ENCODE measurements around the gene IKZF4. TPM values are rescaled to one million over a fixed set of nuclear protein-coding genes. Genes with fewer than 3 reads are reported as not detected.
"Not testable (repeated sequence)": the region's sequence is repeated elsewhere in the genome, so short reads cannot be mapped to it uniquely, and the experiment has no call there.

The IKZF4 gene
- total RNA-seq, 1 experiment from 2014 or later, result 0.79 TPM

DNA sequence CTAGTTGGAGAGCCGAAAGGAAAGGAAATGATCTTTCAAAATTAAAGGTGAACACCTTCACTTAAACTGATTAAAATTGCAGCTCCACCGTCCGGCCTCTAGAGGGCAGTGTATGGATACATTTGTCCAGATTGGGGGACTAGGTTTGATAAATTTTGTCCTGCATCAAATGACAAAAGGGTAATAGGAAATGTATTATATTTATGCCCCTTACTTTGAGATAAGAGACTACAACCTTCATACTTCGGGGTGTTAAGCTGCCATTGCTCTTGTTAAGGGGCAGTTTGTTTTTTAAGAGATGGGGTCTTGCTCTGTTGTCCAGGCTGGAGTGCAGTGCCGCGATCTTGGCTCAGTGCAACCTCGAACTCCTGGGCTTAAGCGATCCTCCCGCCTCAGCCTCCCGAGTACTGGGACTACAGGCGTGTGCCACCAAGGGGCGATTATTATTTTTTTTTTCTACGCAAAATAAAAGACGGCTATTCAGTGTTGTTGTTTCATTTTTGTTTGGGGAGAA is 24.6 kb upstream of the IKZF4 start:
- in situ Hi-C loops (cut with HindIII; ENCODE audit: low pct_unique_long_range_greater_than_20kb, low sequenced_read_pairs), result no loop called here
- DNase-seq (ENCODE audit: low read depth, low spot score), result peak; percentile 75

DNA sequence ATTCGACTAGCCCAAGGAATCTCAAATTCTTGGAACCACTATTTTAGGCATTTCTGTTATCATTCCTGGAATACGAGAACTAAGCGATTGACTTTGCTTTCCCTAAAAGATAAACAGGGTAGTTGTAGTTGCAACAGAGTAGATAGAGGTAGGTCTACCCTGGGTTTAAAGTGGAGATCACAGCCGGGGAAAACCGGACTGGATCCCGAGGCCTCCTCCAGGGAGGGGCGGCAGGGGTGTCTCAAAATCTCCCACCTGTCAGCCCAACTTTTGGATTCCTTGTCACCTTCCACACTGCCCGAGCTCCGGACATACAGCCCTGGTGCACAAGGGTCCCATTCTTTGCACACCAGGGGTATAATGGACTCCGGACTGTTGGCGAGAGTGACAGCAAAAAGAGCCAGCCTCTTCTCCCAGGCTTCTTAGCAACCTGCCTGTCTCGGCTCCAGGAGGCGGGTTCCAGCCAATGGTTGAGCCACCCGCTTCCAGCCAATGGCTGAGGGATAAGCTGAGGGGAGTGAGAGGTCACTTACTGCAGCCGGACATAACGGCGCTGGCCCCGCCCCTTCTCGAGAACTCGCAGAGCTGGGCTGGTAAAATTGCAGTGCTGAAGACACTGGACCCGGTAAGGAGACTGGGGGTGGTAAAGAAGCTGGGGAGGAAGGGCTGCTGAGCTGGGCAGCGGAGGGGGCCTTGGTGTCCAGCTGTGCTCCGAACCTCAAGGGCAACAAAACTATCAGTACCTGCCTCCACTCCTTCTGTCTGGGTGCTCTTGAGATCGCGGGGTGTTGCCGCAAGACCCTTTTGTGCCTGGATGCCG is 23.9 kb upstream of the IKZF4 start, which contains the start of gene SUOX:
TSS of gene SUOX (plus strand) at position 562 of the 820 bp plus-strand sequence. CDS start 4,946 bp downstream, outside the sequence.
- DNase-seq (ENCODE audit: low read depth, low spot score), result peak; percentile 97
- in situ Hi-C loops (cut with HindIII; ENCODE audit: low pct_unique_long_range_greater_than_20kb, low sequenced_read_pairs), result no loop called here

DNA sequence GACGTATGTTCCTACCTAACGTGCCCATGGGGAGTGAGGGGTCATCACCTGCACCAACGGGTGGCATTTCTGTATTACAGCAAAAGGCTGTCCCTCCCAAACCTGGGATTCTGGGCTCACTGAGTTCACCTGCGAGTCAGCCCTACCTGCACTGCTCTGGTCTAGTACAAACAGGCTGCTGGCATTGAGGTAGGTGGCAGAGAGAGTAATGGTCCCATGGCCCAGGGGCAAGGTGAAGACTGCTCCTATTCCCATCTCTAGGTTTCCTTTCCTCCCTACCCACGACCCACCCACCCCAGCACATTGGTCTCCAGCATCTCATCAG is 23.3 kb upstream of the IKZF4 start:
- no peak for DNase-seq (ENCODE audit: low read depth, low spot score)
- in situ Hi-C loops (cut with HindIII; ENCODE audit: low pct_unique_long_range_greater_than_20kb, low sequenced_read_pairs), result no loop called here

DNA sequence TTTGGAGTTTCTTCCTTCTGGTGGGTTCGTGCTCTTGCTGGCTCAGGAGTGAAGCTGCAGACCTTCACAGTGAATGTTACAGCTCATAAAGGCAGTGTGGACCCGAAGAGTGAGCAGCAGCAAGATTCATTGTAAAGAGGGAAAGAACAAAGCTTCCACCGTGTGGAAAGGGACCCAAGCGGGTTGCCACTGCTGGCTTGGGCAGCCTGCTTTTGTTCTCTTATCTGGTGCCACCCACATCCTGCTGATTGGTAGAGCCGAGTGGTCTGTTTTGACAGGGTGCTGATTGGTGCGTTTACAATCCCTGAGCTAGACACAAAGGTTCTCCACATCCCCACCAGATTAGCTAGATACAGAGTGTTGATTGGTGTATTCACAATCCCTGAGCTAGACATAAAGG is 21.3 kb upstream of the IKZF4 start:
- DNase-seq (ENCODE audit: low read depth, low spot score); in situ Hi-C loops (cut with HindIII; ENCODE audit: low pct_unique_long_range_greater_than_20kb, low sequenced_read_pairs): not testable (repeated sequence)

DNA sequence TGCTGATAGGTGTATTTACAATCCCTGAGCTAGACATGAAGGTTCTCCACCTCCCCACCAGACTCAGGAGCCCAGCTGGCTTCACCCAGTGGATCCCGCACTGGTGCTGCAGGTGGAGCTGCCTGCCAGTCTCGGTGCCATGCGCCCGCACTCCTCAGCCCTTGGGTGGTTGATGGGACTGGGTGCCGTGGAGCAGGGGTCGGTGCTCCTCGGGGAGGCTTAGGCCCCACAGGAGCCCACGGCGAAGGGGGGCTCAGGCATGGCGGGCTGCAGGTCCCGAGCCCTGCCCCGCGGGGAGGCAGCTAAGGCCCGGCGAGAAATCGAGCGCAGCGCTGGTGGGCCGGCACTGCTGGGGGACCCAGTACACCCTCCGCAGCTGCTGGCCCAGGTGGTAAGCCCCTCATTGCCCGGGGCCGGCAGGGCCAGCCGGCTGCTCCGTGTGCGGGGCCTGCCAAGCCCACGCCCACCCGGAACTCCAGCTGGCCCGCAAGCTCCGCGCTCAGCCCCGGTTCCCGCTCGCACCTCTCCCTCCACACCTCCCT is 20.8 kb upstream of the IKZF4 start:
- DNase-seq (ENCODE audit: low read depth, low spot score); in situ Hi-C loops (cut with HindIII; ENCODE audit: low pct_unique_long_range_greater_than_20kb, low sequenced_read_pairs): not testable (repeated sequence)

DNA sequence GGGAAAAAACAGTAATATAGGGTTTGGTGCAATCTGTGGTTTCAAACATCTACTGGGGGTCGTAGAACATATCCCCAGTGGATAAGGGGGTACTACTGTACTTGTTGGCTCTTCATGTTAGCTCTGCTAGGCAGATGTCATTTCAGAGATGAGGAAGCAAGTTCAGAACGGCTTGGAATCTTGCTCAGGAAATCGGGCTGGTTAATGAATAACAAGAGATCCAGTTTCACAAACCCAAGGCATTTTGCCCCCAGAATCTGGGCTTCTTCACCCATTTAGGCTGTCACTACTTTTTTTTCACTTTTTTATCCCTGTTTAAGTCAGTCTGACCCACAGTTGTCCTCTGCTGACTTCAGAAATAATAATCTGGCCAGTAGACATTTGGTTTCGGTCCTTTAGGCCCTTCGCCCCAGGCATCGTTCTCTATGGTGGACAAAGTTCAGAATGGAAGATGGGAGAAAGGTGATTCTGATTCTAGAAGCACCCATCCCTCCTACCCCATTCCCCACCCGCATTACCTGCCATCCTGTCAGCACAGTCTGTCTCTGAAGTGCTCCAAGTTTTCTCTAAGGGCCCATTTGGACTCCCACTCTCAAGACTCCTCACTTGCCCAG is 19.2 kb upstream of the IKZF4 start:
- in situ Hi-C loops (cut with HindIII; ENCODE audit: low pct_unique_long_range_greater_than_20kb, low sequenced_read_pairs), result no loop called here
- DNase-seq (ENCODE audit: low read depth, low spot score), result no peak

DNA sequence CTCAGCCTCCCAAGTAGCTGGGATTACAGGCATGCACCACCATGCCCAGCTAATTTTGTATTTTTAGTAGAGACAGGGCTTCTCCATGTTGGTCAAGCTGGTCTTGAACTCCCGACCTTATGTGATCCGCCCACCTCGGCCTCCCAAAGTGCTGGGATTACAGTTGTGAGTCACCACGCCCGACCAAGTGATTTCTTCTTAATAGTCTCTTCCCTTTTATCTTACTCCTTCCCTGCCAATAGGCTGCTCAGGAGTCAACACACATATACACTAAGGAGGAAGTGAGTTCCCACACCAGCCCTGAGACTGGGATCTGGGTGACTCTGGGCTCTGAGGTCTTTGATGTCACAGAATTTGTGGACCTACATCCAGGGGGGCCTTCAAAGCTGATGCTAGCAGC is 17.5 kb upstream of the IKZF4 start:
- DNase-seq (ENCODE audit: low read depth, low spot score); in situ Hi-C loops (cut with HindIII; ENCODE audit: low pct_unique_long_range_greater_than_20kb, low sequenced_read_pairs): not testable (repeated sequence)

DNA sequence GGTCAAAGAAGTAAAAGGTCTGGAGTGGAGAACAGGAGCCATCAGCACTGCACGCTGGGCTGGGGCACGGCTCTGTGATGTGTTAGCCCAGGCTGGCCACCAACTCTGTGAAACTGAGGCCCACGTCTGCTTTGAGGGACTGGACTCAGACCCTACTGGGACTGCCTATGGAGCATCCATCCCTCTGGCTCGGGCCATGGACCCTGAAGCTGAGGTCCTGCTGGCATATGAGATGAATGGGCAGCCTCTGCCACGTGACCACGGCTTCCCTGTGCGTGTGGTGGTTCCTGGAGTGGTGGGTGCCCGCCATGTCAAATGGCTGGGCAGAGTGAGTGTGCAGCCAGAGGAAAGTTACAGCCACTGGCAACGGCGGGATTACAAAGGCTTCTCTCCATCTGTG is 16.6 kb upstream of the IKZF4 start:
- DNase-seq (ENCODE audit: low read depth, low spot score), result no peak
- in situ Hi-C loops (cut with HindIII; ENCODE audit: low pct_unique_long_range_greater_than_20kb, low sequenced_read_pairs), result no loop called here

DNA sequence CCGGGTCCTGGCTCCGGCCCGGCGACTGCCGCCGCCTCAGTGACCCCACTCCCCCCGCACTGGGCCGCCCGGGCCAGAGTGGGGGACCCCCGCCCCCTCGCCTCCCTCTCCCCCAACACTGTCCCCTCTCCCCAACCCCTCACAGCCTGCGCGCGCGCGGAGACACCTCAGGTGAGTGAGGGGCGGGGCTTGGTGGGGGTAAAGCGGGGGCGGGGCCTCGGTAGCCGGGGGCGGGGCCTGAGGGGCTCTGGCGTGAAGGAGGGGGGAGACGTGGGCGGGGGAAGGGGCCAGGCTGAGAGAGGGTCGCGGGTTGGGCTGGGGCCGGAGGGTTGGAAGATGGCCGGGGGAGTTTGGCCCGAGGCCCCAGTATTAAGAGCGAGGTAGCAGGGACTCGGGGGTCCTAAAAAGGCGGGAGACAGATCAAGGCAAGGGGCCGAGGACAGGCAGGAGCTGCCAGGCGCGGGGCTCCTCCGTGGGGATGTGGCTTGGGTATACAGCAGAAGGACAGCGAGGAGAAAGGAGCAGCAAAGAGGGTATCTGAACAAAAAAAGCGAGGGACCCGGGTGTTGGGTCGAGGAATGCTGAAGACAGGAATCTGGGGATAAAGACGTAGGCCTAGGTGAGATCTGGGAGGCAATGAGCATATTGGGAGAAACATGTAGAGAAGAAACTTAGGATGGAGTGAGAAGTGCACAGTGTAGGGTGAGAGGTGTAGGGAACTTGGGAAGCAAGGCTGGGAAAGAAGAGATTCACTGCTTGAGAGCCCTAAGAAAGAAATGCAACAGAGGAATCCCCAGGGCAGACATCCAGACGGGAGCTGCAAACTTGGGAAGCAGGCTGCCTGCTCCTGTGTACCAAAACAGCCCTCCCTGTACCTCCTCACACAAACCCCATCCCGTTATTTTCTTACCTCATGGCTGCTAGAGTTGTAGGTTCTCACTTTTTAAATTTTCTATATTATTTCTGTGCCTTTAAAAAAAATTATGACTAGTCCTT is 13.0 kb upstream of the IKZF4 start:
- DNase-seq (ENCODE audit: low read depth, low spot score), result peak; percentile 26
- in situ Hi-C loops (cut with HindIII; ENCODE audit: low pct_unique_long_range_greater_than_20kb, low sequenced_read_pairs), result no loop called here

DNA sequence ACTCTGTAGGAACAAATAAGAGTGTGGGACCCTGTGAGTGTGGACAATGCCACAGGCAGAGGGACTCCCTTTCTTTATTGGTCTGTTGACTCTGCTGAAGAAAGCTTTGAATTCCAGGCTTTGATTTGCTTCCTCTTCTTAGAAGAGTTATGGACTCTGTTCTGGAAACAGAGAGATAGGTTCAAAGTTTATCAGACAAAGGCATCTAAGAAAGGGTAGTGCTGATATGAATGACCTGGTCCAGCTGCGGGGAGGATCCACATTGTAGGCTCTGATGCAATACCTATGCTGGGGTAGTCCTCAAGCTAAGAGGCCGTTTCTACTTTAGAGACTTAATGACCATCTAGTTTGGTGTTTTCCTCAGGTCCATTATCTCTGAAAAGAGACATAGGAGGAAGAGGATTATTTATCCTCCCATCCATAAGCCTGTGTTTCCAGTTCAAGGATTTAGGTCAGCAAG is 10.7 kb upstream of the IKZF4 start:
- no peak for DNase-seq (ENCODE audit: low read depth, low spot score)
- in situ Hi-C loops (cut with HindIII; ENCODE audit: low pct_unique_long_range_greater_than_20kb, low sequenced_read_pairs), result no loop called here

DNA sequence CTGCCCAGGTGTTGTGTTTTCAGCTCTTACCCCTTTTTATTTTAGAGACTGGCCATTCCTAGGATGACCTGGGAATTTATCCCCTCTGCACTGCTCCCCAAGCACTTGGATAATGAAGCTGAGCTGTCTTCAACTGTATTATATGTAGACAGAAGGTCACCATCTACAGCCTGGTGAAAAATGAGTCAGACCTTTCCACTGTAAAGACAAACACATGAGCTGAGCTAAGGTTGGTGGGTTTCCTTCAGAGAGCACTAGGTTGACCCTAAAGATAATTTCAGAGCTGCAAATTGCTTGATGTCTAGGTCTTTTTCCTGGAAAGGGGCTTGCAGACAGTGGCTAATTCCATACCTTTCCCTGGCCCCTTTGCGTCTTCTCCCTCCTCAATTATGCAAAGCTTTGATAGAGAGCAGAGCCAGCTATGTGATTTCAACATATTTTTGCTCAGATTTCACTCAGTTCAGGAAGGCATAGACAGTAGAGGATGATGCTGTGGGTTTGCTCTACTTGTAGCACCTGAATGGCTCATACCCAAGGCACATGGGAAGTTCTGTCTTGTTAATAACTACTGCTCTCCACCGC is 9.2 kb upstream of the IKZF4 start:
- no peak for DNase-seq (ENCODE audit: low read depth, low spot score)
- in situ Hi-C loops (cut with HindIII; ENCODE audit: low pct_unique_long_range_greater_than_20kb, low sequenced_read_pairs), result no loop called here

DNA sequence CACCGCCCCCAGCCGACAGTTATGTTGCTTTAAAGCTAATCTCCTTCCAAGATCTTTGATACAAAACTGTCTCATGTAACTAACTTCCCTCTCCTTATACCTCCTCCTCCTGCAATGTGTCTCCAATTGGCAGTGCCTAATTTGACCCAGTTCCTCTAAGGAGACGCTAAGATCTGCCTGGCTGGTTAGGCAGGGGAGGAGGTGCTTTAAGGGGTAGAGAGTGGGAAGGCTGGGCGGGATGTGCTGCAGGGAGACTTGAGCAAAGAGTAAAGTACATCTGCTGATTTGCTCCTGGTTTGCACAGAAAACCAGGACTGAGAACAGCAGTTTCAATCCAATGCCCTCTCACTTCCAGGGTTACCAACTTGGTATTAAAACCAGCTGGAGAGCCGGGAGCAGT is 7.4 kb upstream of the IKZF4 start:
- no peak for DNase-seq (ENCODE audit: low read depth, low spot score)
- in situ Hi-C loops (cut with HindIII; ENCODE audit: low pct_unique_long_range_greater_than_20kb, low sequenced_read_pairs), result no loop called here

DNA sequence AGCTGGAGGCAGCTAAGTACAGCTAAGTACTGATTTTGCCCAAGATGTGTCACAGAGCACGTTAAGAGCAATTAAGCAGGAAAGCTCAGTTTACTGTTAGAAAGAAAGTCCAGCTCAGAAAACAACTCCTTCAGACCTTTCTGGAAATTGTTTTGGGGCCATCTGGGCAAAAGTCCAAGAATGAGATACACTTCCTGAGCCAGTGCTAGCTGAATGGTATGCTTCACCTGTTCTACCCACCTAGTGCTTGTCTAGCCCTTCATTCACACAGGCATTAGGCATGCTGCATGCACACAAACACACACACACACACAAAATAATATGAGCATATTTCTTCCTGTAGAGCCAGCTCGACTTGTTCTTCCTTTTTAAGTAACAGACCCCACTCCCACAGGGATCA is 6.6 kb upstream of the IKZF4 start:
- DNase-seq (ENCODE audit: low read depth, low spot score), result no peak
- in situ Hi-C loops (cut with HindIII; ENCODE audit: low pct_unique_long_range_greater_than_20kb, low sequenced_read_pairs), result no loop called here

DNA sequence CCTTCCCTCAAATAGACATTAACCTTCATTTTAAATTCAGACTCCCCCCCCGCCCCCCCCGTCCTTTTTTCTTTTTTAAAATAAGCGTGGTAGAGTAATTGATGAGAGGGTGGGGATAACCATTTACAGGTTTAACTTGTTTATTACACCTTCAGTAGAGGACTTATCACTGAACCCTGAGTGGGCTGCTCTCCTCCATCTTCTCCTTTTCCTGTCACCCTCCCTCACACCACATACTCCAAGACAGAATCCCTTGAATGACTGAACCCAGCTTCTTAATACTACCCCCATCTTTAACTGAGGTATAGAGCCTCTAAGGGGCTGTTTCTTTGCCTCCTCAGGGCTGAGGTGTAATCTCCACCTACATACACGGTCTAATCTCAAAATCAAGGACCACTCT is 3.7 kb upstream of the IKZF4 start:
- no peak for DNase-seq (ENCODE audit: low read depth, low spot score)
- in situ Hi-C loops (cut with HindIII; ENCODE audit: low pct_unique_long_range_greater_than_20kb, low sequenced_read_pairs), result no loop called here

DNA sequence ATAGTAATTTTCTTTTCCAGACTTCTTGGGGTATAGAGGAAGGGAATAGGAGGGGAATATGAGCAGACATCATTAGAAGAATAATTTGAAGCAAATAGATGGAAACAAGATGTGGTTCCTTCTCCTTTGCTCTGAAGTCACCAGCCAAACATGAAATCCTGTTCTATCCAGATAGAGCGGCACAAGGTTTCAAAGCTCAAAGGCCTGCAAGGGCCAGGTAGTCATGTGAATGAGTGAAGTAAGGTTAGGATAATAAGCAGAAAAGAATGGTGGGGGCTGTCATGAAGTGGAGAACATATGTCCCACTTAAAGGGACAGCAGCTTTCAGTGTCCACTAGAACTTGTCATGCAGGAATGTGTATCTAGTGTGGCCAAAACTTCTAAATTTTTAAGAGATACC is 2.5 kb upstream of the IKZF4 start:
- in situ Hi-C loops (cut with HindIII; ENCODE audit: low pct_unique_long_range_greater_than_20kb, low sequenced_read_pairs), result no loop called here
- no peak for DNase-seq (ENCODE audit: low read depth, low spot score)

DNA sequence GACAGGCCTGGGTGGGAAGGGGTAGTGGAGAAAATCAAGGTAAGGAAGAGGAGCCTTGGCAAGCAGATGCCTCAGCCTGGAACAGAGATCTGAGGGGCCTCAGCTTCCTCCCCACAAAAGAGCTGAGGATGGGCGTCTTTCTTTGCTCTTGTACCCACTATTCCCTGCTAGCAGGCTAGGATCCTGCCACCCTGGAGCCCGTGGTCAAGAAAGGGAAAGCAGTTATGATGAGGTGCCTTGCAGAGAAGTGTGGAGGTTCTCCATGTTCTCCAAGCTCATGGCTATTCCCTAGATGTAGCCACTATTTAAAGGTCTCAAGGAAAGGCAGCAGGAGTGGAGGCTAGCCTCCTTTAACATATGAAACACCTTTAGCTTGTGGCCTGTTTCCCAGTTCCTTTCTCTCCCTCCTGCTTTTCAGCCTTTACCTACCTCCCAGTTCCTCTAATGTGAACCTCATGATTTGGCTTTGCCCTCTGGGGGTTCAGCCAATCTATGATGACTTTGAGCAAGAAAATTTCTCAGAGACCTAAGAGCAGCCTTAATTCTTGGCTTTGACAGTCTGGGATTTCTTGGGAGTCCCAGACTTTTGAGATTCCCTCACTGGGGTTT is 1.1 kb downstream of the IKZF4 start:
- in situ Hi-C loops (cut with HindIII; ENCODE audit: low pct_unique_long_range_greater_than_20kb, low sequenced_read_pairs), result no loop called here

More for the DNA sequence above, 1.1 kb downstream of the IKZF4 start:
- DNase-seq (ENCODE audit: low read depth, low spot score), result no peak
